ENCODE results near the gene AMIGO3. TPM values are rescaled to one million over a fixed set of nuclear protein-coding genes. Genes with fewer than 3 reads are reported as not detected.
"Not testable (repeated sequence)": the region's sequence is repeated elsewhere in the genome, so short reads cannot be mapped to it uniquely, and the experiment has no call there.

AMIGO3 gene
- polyA plus RNA-seq, 4 donors, result 0.94 to 2.6 (median 1.3) TPM

GRCh38 chr3:49689908-49690624, 29.4 kb downstream of the AMIGO3 start:
- DNase-seq (ENCODE audit: low read depth in 4 of 4, low spot score in 3 of 4), result not testable (repeated sequence)

- peak; percentile 85 to 92 (median 88) for DNase-seq (ENCODE audit: low read depth in 4 of 4, low spot score in 3 of 4)
Measured at GRCh38 chr3:49689046-49689907, 30.2 kb downstream of the AMIGO3 start, which contains the start of the genes MST1 and RNF123. Gene MST1, minus strand, starts transcription at chr3:49689474. Its CDS starts 783 bp downstream, at chr3:49688691. Gene RNF123, plus strand, starts transcription at chr3:49689557. Its CDS starts 1,609 bp downstream, at chr3:49691166.

- DNase-seq (ENCODE audit: low read depth in 4 of 4, low spot score in 3 of 4), result not testable (repeated sequence)
Measured at GRCh38 chr3:49688338-49689045, 31.0 kb downstream of the AMIGO3 start.

- not testable (repeated sequence) for DNase-seq (ENCODE audit: low read depth in 4 of 4, low spot score in 3 of 4)
Measured at GRCh38 chr3:49687424-49687795, 32.1 kb downstream of the AMIGO3 start.

- peak in 1 of 4 donors; percentile 55 for DNase-seq (ENCODE audit: low read depth in 4 of 4, low spot score in 3 of 4)
Measured at GRCh38 chr3:49686769-49687423, 32.6 kb downstream of the AMIGO3 start.

- not testable (repeated sequence) for DNase-seq (ENCODE audit: low read depth in 4 of 4, low spot score in 3 of 4)
Measured at GRCh38 chr3:49686346-49686745, 33.1 kb downstream of the AMIGO3 start.

- DNase-seq (ENCODE audit: low read depth in 4 of 4, low spot score in 3 of 4), result not testable (repeated sequence)
Measured at GRCh38 chr3:49685846-49686245, 33.6 kb downstream of the AMIGO3 start.

- not testable (repeated sequence) for DNase-seq (ENCODE audit: low read depth in 4 of 4, low spot score in 3 of 4)
Measured at GRCh38 chr3:49685103-49685502, 34.4 kb downstream of the AMIGO3 start.

GRCh38 chr3:49684453-49684852, 35.0 kb downstream of the AMIGO3 start:
- not testable (repeated sequence) for DNase-seq (ENCODE audit: low read depth in 4 of 4, low spot score in 3 of 4)

GRCh38 chr3:49683162-49683561, 36.3 kb downstream of the AMIGO3 start:
- DNase-seq (ENCODE audit: low read depth in 4 of 4, low spot score in 3 of 4), result no peak

GRCh38 chr3:49681543-49681942, 37.9 kb downstream of the AMIGO3 start:
- DNase-seq (ENCODE audit: low read depth in 4 of 4, low spot score in 3 of 4), result no peak

- no peak for DNase-seq (ENCODE audit: low read depth in 4 of 4, low spot score in 3 of 4)
Measured at GRCh38 chr3:49681232-49681522, 38.3 kb downstream of the AMIGO3 start.

- no peak for DNase-seq (ENCODE audit: low read depth in 4 of 4, low spot score in 3 of 4)
Measured at GRCh38 chr3:49680493-49681231, 38.8 kb downstream of the AMIGO3 start.

GRCh38 chr3:49675912-49676311, 43.6 kb downstream of the AMIGO3 start:
- DNase-seq (ENCODE audit: low read depth in 4 of 4, low spot score in 3 of 4), result no peak

- DNase-seq (ENCODE audit: low read depth in 4 of 4, low spot score in 3 of 4), result no peak
Measured at GRCh38 chr3:49674497-49674983, 44.9 kb downstream of the AMIGO3 start.

GRCh38 chr3:49673715-49674496, 45.6 kb downstream of the AMIGO3 start, which contains the start of gene APEH:
Gene APEH, plus strand, starts transcription at chr3:49674351. Its CDS starts 51 bp downstream, at chr3:49674402.
- peak; percentile 88 to 92 (median 90) for DNase-seq (ENCODE audit: low read depth in 4 of 4, low spot score in 3 of 4)

- DNase-seq (ENCODE audit: low read depth in 4 of 4, low spot score in 3 of 4), result no peak
Measured at GRCh38 chr3:49673121-49673714, 46.3 kb downstream of the AMIGO3 start.

Measured in right renal pelvis (tissue), 4 donors.